Esophagus (tissue), 2 donors: Measurements from ENCODE around the gene ZNF76. TPM values are rescaled to one million over a fixed set of nuclear protein-coding genes. Genes with fewer than 3 reads are reported as not detected.

Experiments
- H3K27ac ChIP-seq, 2 donors: one replicate each; pipeline ENCODE4 v1.5.1; 2013; ENCODE audit warnings: low read depth in 2 of 2, mild to moderate bottlenecking in 2 of 2, inconsistent platforms in 1 of 2, low read length in 1 of 2, moderate library complexity in 1 of 2
- H3K27me3 ChIP-seq, 2 donors: one replicate each; pipeline ENCODE4 v1.6.1; 2013; ENCODE audit warnings: low read length in 2 of 2, control low read depth in 1 of 2, mild to moderate bottlenecking in 1 of 2; ENCODE audit not compliant: insufficient read depth in 2 of 2, control insufficient read depth in 1 of 2
- H3K36me3 ChIP-seq, 2 donors: one replicate each; pipeline ENCODE4 v1.6.1; 2013; ENCODE audit warnings: low read length in 1 of 2; ENCODE audit not compliant: control insufficient read depth in 2 of 2, insufficient read depth in 2 of 2
- H3K4me1 ChIP-seq, 2 donors: one replicate each; pipeline ENCODE4 v1.6.1; 2013; ENCODE audit warnings: low read length in 1 of 2; ENCODE audit not compliant: control insufficient read depth in 2 of 2, insufficient read depth in 2 of 2
- H3K4me3 ChIP-seq, 2 donors: one replicate each; pipeline ENCODE4 v1.5.1; 2013; ENCODE audit warnings: low read length in 2 of 2, mild to moderate bottlenecking in 2 of 2, low read depth in 1 of 2, moderate library complexity in 1 of 2
- H3K9me3 ChIP-seq, 2 donors: one replicate each; pipeline ENCODE4 v1.6.1; 2013; ENCODE audit warnings: mild to moderate bottlenecking in 2 of 2, low read depth in 1 of 2, low read length in 1 of 2, moderate library complexity in 1 of 2; ENCODE audit not compliant: control insufficient read depth in 2 of 2, insufficient read depth in 1 of 2
- WGBS, 2 donors: extraction: QIAGEN DNeasy Blood & Tissue Kit; methylation state at CpG; one replicate each; pipeline ENCODE4 v1.1.7; 2013; 5-methylcytosine and 5-hydroxymethylcytosine counted together
- polyA plus RNA-seq, 2 donors: library from polyadenylated mRNA; stranded (reverse); fragments of 200-250 nt; gene quantifications; one replicate each; pipeline ENCODE4 v1.2.3, GENCODE V29; 2013
- donor health status: healthy with polysubstance abuse.
- donor health status: Bipolar disorder and iron deficiency.

Gene ZNF76
- polyA plus RNA-seq, result 10 to 100 TPM; 15.3 to 26.9 TPM

DNA sequence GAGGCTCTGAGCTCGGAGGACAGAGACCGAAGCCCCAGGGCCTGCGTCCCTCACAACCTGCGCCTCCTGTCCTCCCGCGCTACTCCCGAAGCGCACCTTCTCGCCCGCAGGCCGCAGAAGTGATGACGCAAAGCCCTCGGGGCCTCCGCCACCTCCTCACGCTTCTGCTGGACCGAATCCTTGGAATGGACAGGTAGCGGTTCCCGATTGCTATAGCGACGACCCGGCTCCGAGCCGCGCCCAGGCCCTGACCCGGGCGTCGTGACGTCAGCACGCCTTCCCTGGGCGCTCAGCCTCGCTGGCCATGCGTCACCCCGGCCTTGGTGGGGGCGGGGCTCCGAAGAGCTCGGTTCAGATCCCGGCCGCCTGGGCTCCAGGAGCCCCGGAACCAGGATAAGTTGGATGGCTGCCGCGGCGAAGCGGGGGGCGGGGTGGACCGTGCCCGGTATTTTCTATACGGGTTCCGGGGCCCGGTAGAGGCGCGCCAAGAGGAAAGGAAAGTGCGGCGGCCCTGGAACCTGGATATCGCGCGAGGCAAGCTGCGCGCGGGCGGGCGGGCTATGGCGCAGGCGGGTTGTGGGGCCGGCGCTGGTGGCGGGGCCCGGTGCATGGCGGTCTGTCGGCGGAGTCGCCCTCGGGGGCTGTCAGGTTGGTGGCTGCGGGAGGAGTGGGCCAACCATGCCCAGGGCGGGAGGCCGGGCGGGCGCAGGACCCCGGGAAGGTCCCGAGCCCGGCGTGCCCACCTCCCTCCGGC, at the start of gene ZNF76:
Gene ZNF76 (plus strand): TSS at position 542 of the 754 bp plus-strand sequence. CDS start 21,417 bp downstream, outside the sequence.
- Histone ChIP-seq H3K36me3 (no peaks in the 10 kb centered on the region), H3K4me3 (peak within 1 kb of the TSS; percentile 73 to 85), H3K27me3 (no peaks in the 10 kb centered on the region), H3K27ac (peak within 1 kb of the TSS; percentile 91 to 95), H3K4me1 (no peaks in the 10 kb centered on the region), H3K9me3 (no peaks in the 10 kb centered on the region)
- WGBS, 2 donors, result 0 to 1% methylated on average over 65 to 82 of the region's 82 CpGs

DNA sequence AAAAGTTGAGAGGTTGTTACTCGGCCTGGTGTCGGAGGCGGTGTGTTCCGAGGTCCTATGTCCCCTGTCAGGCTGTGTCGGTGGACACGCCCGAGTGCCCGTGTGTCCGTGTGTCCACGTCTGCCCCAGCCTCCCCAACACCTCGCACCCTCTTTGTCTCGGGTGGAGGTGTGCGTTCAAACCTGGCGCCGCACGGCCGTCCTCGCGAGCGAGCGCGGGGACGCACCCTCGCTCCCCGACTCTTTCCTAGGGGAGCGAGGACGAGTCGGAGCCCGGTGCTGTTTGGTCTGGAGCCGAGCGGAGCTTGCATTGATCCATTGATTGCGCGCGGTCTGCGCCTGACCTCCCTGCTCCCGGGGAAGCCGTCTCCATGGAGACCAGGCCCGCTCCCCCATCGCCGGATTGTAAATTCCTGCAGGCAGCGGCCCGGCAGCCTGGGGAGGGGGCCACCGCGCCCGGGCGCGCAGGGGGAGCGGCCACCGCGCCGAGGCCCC, 46.2 kb upstream of the ZNF76 start:
- Histone ChIP-seq H3K4me3 (peak overlapping the region; percentile 45 to 55), H3K27me3 (peaks cover 0 to 8% of the 10 kb centered on the region in 2 donors), H3K27ac (no peak overlapping the region), H3K36me3 (no peaks in the 10 kb centered on the region), H3K9me3 (no peaks in the 10 kb centered on the region), H3K4me1 (peaks cover 4 to 6% of the 10 kb centered on the region in 2 donors)
- WGBS, 2 donors, result 11% methylated on average over 51 of the region's 51 CpGs

DNA sequence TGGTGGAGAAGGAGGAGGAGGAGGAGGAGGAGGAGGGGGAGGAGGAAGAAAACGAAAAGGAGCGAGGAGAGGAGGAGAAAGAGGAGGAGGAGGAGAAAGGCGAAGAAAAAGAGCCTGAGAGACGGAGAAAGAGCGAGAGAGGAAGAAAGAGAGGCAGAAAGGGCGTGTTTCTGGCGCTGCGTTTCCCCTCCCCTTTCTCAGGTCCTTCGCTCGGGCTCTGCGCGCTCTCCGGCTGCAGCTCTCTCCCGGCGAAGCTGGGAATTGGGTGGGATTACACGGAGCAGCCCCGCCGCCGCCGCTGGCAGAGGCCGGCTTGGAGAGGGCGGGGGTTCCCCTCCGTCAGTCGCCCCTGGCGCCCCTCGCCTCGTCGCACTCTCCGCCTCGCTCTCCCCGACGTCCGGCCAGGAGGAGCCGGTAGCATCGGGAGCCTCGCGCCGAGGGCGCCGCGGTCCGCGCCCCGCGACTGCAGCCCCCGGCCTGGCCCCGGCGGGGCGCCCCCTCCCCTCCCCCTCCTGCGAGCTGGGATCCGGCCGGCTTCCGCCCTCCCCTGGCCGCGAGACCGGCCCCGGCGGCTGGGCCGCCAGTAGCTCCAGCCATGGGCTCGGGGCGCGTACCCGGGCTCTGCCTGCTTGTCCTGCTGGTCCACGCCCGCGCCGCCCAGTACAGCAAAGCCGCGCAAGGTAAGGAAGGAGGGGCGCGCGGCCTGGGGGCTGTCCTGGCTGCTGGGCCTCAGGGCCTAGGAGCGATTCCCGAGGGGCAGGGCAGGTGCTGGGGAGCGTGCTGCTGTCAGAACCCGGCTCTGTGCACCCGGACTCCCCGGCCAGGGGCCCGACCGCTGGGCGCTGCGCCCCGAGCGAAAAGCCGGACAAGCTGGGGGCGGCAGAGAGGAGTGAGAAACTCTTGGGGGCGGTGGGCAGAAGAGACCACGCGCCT, 45.4 kb upstream of the ZNF76 start, which contains the start of gene SCUBE3:
Gene SCUBE3 (plus strand): TSS at position 133 of the 933 bp plus-strand sequence. CDS start 463 bp downstream, at position 596.
- Histone ChIP-seq H3K4me1 (peaks cover 4 to 6% of the 10 kb centered on the region in 2 donors), H3K27ac (no peak within 1 kb of the TSS), H3K4me3 (peak within 1 kb of the TSS; percentile 45 to 55), H3K9me3 (no peaks in the 10 kb centered on the region), H3K27me3 (peaks cover 0 to 8% of the 10 kb centered on the region in 2 donors), H3K36me3 (no peaks in the 10 kb centered on the region)
- 1 to 2% methylated on average over 67 to 88 of the region's 89 CpGs for WGBS, 2 donors

- H3K27ac ChIP-seq, result no peak overlapping the region
- 53 to 54% methylated on average over 18 of the region's 18 CpGs for WGBS, 2 donors
- H3K36me3 ChIP-seq, result no peaks in the 10 kb centered on the region
- H3K9me3 ChIP-seq, result no peaks in the 10 kb centered on the region
- peak overlapping the region in 1 of 2 donors; percentile 45 for H3K4me3 ChIP-seq
- H3K4me1 ChIP-seq, result peaks cover 4 to 6% of the 10 kb centered on the region in 2 donors
- peaks cover 0 to 8% of the 10 kb centered on the region in 2 donors for H3K27me3 ChIP-seq
Observed at GRCh38 chr6:35214869-35215664, 44.5 kb upstream of the ZNF76 start.

DNA sequence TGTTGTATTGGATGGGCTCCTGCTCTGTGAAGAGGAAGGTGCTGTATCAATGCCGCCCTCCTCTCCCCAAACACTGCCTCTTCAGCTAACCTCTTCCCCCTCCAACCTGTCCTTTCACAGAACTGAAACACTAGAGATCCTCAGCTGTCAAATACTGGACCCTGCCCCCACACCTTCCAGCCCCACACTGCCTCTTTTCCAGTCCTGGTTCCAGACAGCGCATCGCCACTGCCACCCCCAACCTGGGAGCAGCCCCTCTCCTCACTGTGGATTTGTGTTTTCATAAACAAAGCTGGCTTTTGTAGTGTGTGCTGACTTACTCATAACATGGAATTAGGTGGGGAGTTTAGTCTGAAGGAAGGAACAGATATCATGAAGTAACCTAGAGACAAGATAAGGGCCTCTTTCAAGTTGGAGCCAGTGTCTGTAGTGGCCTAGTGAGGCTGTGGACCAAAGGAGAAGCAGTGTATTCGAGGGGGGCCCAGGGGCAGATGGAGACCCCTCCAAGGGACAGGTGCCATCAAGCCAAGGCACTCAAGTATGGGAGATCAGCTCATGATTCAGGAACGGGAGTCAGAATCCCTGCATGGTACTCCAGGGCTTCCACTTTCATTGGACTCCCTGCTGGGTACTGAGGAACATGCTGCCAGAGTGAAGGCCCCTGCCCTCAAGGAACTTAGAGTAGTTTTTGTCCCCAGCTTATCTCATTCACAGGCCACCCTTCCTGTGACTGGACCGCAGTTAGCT, 43.7 kb upstream of the ZNF76 start:
- Histone ChIP-seq H3K4me3 (no peak overlapping the region), H3K9me3 (no peaks in the 10 kb centered on the region), H3K27ac (no peak overlapping the region), H3K4me1 (peaks cover 4 to 6% of the 10 kb centered on the region in 2 donors), H3K27me3 (peaks cover 0 to 8% of the 10 kb centered on the region in 2 donors), H3K36me3 (no peaks in the 10 kb centered on the region)
- 89% methylated on average over 6 of the region's 6 CpGs for WGBS, 2 donors

DNA sequence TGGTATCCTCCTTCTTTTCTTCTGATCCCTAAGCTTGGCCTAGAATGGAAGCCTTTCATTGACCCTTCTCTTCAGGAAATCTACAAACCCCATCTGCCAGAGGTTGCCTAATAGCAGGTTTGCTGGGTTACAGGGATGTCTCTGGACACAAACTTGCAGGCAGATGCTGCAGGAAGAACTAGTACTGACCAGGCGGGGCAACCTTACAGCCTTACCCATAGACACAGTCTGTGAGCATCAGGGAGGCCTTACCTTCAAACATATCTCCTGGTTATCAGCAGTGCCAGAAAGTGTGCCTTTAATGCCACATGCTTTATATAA, 43.2 kb upstream of the ZNF76 start:
- peaks cover 0 to 8% of the 10 kb centered on the region in 2 donors for H3K27me3 ChIP-seq
- WGBS, 2 donors, result 90 to 95% methylated on average over 1 of the region's 1 CpG
- H3K4me3 ChIP-seq, result no peak overlapping the region
- H3K9me3 ChIP-seq, result no peaks in the 10 kb centered on the region
- peaks cover 4 to 6% of the 10 kb centered on the region in 2 donors for H3K4me1 ChIP-seq
- no peak overlapping the region for H3K27ac ChIP-seq
- no peaks in the 10 kb centered on the region for H3K36me3 ChIP-seq

DNA sequence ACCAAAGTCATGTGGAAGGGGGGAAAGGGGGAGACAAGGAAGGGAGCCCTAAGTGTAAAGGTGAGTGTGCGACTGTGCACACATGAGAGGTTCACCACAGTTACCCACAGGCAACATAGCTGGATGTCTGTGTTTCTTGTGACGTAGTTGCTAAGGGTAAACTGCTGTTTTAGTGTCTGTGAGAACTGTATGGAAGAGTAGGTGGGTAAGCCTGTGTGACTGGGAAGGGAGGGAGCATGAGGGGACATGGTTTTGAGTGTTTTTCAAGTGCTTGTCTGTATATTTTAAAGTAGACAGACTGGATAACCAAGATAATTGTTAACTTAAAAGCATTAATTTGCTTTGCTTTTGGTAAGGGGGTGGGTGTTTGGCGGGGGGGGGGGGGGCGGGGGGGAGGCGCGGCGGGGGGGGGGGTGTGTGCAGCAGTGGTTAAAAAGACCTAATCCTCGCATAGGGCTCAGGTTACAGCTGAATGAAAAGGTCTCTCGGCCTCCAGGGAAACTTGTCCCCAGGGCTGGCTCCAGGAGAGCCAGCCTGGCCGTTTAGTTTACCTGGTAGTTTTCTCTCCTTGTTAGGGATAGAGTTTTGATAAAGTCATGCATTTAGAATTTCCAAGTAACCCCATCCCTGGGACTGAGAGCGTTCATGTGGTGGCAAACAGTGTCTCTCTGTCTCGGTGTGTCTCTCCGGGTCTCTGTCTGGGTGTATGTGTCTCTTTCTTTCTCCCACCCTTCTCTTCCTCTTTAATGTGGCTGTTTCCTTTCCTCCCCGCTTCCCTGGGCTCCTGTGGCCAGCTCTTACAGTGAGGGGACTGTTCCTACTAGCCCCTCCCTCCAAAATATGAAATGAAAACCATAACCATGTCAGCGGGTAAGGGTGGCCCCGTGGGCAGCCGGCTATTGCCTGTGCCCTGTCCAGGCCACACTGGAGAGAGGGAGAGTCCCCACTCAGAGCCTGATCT, 42.4 kb upstream of the ZNF76 start:
- Histone ChIP-seq H3K36me3 (no peaks in the 10 kb centered on the region), H3K27ac (no peak overlapping the region), H3K4me1 (peaks cover 4 to 6% of the 10 kb centered on the region in 2 donors), H3K27me3 (peaks cover 0 to 8% of the 10 kb centered on the region in 2 donors), H3K9me3 (no peaks in the 10 kb centered on the region), H3K4me3 (no peak overlapping the region)
- WGBS, 2 donors, result 41 to 44% methylated on average over 14 of the region's 17 CpGs

- Histone ChIP-seq H3K4me1 (peaks cover 4 to 6% of the 10 kb centered on the region in 2 donors), H3K9me3 (no peaks in the 10 kb centered on the region), H3K27ac (no peak overlapping the region), H3K27me3 (peaks cover 0 to 8% of the 10 kb centered on the region in 2 donors), H3K36me3 (no peaks in the 10 kb centered on the region), H3K4me3 (no peak overlapping the region)
- 43 to 55% methylated on average over 4 of the region's 4 CpGs for WGBS, 2 donors
Observed at GRCh38 chr6:35218021-35218420, 41.5 kb upstream of the ZNF76 start.
